ENCODE measurements around the gene TAF11L13.

GRCh38 chr5:17614872-17615605 is 16.8 kb upstream of the TAF11L13 start:
- TF ChIP-seq, protein P1, sequence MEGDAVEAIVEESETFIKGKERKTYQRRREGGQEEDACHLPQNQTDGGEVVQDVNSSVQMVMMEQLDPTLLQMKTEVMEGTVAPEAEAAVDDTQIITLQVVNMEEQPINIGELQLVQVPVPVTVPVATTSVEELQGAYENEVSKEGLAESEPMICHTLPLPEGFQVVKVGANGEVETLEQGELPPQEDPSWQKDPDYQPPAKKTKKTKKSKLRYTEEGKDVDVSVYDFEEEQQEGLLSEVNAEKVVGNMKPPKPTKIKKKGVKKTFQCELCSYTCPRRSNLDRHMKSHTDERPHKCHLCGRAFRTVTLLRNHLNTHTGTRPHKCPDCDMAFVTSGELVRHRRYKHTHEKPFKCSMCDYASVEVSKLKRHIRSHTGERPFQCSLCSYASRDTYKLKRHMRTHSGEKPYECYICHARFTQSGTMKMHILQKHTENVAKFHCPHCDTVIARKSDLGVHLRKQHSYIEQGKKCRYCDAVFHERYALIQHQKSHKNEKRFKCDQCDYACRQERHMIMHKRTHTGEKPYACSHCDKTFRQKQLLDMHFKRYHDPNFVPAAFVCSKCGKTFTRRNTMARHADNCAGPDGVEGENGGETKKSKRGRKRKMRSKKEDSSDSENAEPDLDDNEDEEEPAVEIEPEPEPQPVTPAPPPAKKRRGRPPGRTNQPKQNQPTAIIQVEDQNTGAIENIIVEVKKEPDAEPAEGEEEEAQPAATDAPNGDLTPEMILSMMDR (IDR thresholded peaks at IDR 0.05; ENCODE audit: low read length): no peak
- TF ChIP-seq EZH2 (IDR thresholded peaks at IDR 0.05; ENCODE audit: borderline replicate concordance, low read length): no peak

Data from OCI-LY1 (cell line).